ENCODE data around the gene ZNF473.

Gene ZNF473

DNA sequence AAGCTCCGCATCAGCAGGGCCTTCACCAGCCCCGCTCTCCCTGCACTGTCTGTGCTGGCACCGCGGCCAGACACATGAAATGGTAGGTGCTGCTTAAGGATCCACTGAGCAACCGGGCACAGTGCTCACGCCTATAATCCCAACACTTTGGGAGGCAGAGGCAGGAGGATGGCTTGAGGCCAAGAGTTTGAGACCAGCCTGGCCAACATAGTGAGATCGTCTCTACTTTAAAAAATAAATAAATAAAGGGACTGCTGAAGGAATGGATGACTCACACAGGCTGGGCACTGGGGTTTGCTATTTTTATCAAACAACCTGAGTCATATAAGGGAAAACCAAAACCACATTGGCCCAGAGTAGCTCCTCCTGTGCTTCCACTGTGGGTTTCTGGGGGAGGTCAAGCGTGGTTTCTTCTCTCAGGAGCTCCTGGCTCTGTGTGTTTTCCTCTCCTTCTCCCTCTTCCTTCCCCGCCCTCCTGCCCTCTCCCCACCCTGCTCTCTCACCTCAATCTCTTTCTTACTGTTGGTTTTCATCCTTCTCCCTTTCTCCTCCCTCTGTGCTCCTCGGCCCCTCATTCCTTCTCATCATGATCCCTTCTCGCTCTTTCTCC lies 21.9 kb upstream of the ZNF473 start:
- DNase-seq (ENCODE audit: low read depth in 2 of 2), result no peak

DNA sequence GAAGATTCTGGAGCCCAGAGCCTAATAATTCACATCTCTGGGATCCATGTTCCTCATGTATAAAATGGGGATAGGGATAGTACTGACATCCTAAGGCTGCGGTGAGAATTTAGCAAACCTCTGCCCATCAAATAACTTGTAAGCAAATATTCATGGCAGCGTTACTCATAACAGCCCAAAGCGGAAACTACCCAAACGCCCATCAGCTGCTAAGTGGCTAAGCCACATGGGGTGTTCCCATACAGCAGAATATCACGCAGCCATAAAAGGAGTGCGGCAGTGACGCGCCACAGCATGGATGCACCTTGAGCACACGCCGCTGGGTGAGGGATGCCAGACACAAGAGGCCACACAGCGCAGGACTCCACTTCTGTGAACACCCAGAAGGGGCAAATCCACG lies 20.4 kb upstream of the ZNF473 start:
- DNase-seq (ENCODE audit: low read depth in 2 of 2), result no peak

DNA sequence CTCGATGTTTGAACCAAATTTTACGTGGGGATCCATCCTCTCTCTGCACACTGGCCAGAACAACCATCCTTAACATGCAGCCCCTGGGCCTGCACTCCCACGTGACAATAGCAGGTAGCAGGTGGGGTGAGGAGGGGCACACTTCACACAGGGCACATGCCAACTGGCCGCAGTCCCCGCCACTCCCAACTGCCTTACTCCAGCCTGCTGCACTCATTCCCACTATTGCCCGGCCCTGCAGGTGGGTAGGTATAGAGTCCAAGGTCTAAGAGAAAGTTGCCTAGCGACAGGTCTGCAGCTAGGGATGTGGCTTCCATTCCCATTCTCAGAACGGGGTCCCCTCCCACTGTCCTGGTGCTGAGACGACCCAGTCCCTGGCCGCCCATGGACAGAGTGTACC lies 18.6 kb upstream of the ZNF473 start:
- DNase-seq (ENCODE audit: low read depth in 2 of 2), result no peak

DNA sequence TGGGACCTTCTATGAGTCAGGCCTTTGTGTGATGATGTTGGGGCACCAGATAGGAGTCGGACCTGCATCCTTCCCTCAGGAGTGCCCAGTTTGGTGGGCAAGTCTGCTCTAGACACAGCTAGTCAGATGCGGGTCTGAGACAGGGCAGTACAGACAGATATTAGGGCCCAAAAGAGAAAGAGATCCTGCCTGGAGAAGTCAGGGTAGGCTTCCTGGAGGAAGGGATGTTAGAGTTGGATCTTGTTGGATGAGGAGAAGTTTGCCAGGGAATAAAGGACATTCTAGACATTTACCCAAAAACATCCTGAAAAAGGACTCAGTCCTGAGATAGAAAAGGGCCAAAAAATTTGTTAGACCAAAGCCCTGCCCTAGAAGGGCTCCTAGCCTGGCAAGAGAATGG lies 17.9 kb upstream of the ZNF473 start:
- no peak for DNase-seq (ENCODE audit: low read depth in 2 of 2)

DNA sequence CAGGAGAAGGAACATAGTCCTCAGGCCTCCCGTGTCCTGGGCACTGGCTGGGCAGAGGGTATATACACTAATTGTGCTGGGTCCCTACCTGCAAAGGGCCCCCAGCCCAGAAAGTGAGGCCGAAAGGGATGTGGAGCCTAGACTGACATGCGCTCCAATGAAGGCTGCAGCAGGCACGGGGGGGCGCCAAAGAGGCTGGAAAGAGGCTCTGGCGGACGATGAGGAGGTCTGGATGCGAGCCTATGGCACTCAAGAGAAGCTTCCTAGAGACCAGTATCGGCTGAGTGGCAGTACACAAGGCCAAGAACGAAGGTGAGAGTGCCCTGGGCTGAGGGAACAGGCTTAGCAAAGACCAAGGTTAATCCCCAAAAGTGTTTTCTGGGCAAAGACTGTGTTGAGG lies 17.3 kb upstream of the ZNF473 start:
- no peak for DNase-seq (ENCODE audit: low read depth in 2 of 2)

DNA sequence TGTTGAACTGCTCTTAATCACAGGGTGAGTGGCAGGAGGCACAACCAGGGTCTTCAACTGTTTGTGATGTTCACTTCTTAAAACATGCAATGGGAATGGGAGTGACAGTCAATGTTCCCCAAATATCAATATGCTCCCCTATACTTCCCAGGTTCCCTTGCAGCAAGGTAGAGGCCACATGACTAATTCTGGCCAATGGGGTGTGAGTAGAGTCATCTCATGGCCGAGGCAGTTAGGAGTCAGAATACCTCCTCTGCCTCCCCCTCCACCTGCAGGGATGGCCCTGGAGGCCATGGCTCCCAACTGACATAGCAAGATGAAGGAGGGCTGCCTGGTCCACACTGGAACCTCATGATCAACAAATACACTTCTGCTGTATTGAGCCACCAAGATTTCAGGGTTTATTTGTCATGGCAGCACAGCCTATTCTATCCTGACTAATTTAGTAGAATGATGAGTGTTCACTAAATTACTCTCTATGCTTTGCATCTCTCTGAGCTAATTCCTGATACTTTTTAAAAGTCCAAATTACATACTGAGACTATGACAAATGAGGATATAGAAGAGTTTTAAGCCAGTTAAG lies 9.5 kb upstream of the ZNF473 start:
- DNase-seq (ENCODE audit: low read depth in 2 of 2), result no peak

DNA sequence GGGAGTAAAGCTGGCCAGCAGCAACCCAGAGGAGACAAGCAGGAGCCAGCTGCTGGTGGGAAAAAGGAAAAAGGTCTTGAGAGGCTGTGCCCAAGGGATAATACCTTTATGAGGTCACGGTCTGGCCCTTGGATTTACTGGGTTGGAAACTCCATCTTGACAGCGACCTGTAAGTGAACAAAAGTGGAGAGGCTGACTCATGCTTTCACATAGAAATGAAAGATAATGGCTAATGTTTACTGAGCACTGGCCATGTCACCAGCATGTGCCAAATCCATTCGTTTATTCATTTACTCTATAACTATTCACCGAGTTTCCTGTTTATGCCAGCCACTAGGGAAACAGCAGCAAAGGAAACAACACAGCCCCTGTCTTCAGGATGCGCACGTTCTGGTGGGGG lies 5.3 kb upstream of the ZNF473 start:
- no peak for DNase-seq (ENCODE audit: low read depth in 2 of 2)

DNA sequence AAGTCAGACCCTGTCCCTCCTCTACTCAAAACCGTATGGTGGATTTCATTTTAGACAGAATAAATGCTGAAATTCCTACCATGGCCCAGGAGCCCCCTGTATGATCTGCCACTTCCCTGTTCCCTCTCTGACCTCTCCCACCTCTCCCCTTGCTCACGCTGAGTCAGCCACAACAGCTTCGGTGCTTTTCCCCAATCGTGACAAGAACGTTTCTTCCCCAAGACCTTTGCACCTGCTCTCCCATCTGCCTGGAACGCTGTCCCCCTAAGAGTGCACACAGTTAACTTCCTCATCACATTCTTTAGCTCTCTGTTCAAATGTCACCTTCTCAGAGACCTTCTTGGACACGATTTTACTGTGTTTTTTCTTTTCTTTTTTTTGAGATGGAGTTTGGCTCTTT lies 3.0 kb upstream of the ZNF473 start:
- no peak for DNase-seq (ENCODE audit: low read depth in 2 of 2)

DNA sequence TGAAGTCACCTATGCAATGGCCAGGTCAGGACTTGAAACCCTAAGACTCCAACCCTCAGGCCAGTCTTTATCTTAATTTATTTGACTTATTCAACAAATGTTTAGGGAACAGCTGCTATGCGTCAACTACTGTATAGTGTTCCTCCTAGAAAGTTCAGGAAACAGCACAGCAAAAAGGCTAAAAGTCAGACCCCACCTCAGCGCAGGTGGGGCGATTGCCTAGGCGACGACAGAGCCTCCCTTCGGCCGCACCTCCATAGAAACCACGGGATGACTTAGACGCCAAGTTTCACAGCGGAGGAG lies 1.1 kb upstream of the ZNF473 start:
- no peak for DNase-seq (ENCODE audit: low read depth in 2 of 2)

DNA sequence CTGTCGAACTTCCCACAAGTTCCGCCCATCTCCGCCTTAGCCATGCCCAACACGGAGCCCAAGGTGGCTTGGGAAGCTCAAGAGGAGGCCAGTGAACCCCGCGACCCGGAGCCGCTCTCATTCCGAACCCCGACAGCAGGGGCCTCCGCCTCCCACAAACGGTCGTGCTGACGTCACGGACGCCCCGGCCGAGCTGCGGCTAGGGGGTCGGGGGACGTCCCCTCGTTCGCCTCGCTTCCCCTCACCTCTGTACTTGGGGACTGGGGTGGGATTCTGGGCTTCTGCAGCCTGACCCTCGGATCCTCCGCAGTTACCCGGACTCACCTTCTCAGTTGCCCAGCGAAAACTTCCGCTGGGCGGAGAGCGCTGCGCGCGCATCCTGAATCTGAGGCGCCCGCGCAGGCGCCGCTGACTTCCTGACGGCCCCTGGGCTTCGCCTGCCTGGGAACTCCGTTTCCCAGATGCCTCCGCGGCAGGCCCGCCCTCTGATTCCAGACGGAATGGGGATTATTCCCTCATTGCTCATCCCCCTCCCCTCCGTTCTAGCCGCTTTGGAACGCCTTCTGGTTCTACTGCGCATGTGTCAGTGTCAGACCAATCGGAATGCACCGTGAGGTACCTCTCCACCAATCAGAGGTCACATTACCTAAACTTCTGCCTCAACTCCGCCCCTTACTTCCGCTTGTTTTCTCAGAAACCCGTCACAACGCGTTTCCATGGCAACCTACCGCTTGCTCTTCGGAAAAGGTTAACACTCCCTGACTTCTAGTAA lies 597 bp upstream of the ZNF473 start, which contains the start of gene VRK3:
TSS of gene VRK3 (minus strand) at position 351 of the 772 bp plus-strand sequence. CDS start 9,210 bp downstream, outside the sequence.
- DNase-seq (ENCODE audit: low read depth in 2 of 2), result peak; percentile 95 to 98

DNA sequence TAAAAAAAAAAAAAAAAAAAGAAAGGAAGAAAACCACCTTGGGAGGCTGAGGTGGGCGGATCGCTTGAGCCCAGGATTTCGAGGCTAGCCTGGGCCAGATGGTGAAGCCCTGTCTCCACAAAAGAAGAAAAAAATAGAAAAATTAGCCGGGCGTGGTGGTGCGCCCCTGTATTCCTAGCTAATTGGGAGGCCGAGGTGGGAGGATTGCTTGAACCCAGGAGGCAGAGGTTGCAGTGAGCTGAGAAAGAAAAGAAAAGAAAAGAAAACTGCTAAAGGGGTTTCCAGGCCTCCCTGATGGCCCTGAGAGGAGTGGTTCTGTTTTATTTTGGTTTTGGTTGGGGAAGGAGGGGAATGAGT lies 723 bp downstream of the ZNF473 start:
- DNase-seq (ENCODE audit: low read depth in 2 of 2), result no peak

DNA sequence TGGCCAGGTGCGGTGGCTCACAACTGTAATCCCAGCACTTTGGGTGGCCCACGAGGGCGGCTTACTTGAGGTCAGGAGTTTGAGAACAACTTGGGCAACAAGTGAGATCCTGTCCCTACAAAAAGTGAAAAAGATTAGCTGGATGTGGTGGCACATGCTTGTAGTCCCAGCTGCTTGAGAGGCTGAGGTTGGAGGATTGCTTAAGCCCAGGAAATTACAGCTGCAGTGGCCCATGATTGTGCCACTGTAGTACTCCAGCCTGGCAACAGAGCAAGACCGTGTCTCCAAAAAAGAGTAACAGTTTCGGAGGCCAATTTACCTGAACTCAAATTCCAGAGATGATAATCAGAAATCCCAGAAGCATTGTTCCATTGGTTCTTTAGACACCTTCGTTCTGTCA lies 4.4 kb downstream of the ZNF473 start:
- no peak for DNase-seq (ENCODE audit: low read depth in 2 of 2)

DNA sequence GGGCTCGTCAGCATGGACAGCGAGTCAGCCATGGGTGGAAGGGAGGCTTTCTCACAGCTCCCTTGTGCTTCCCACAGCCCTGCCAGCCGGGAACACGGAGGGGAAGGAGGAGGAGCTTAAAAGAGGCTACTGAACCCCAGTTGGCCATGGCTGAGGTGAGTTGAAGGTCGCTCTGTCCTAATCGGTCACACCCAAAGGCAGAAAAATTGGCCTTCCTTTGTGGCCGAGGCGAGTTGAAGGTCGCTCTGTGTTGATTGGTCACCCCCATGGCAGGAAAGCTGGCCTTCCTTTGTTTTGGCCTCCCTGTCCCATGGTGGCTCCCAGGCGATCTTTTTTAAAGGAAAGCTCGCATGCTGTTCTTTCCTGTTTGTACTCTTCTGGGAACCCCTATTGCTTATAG lies 5.1 kb downstream of the ZNF473 start:
- DNase-seq (ENCODE audit: low read depth in 2 of 2), result no peak

DNA sequence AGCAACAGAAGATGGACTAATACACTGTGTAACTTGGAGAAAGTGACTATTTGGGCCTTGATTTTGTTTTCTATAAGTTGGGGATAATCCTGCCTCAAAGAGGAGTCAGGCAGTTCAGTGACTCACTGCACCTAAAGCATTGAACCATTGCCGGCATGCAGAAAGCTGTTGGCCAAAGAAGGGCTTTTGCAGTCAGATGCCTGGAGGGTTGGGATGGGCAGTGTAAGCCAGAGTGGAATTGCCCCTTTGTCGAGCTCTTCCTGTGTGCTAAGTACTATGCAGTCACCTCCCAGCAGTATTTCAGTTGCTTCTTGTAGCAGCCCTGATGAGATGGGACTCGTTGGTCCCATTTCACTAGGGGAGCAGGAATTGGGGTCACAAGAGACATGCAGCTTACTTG lies 11.1 kb downstream of the ZNF473 start:
- DNase-seq (ENCODE audit: low read depth in 2 of 2), result no peak

DNA sequence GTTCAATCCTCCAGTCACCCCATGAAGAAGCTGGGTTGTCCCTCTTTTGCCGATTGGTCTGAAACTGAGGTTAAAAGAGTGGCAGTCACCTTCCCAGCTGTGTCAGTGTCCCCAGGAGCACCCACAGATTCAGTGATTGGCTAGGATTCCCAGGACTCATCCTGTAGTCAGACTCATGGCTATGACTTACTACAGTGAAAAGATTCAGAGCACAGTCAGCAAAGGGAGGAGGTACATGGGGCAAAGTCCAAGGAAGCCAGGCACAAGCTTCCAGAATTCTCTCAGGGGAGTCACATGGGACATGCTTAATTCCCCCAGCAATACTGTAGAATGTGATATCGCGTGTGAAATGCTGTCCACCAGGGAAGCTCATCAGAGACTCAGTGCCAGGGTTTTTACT lies 14.2 kb downstream of the ZNF473 start:
- no peak for DNase-seq (ENCODE audit: low read depth in 2 of 2)

DNA sequence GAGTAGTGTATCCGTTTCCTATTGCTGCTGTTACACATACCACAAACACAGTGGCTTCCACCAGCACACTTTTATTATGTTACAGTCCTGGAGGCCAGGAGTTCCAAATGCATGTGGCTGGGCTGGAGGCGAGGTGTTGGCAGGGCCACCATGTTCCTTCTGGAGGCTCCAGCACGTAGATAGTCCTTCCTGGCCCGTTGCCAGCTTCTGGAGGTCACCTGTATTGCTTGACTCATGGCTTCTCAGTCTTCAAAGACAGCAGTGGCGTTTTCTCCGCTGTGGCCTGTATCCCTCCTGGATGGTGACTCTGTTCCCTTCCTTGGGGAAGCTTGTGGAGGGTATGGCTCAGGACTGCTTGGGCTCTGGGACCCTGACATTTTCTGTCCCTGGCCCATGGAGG lies 15.2 kb downstream of the ZNF473 start:
- DNase-seq (ENCODE audit: low read depth in 2 of 2), result no peak

DNA sequence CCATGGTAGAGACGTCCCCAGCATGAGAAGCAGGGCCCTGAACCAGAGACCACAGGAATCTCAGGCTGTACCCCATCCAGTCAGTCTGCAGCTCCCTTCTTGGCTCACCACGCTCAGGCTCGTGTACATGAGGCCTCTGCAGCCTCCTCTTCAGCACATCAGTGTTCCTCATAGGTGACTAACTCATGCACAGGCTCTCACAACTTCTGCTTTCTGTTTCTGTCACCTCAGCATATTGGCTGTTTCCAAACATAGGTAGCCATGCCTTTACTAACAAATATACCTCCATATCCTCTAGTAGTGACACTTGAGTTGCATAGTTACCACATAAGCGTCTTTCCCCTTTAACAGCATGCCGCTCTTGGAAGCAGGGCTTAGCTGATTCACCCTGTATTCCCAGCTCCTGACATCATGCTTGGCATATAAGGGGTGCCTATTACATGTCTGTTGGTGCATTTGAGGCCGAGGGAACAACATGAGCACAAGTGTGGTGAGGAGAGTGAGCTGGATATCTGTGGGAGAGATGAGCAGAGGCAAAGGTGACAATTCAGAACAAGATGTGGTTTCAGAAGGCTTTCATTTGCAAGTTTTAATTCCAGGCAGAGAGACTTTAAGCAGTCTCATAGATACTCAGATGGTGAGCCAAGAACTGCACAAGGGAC lies 16.7 kb downstream of the ZNF473 start:
- no peak for DNase-seq (ENCODE audit: low read depth in 2 of 2)

DNA sequence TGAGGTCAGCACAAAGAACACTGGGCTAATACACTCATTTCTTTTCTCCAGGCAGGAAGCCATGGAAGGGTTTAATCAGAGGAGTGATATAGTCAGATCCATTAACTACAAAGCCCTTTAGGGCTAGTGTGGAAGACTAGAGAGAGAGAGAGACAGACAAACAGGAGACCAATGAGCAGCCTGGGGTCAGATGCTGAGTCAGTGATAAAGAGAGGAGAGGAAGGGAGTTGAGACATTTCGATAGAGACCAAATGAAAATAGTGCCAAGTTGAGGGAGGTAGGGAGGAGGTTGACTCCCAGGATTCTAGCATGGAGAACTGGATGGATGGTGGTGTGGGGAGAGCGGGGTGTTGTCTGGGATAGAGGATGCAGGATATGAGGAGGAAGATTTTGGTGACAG lies 18.2 kb downstream of the ZNF473 start:
- no peak for DNase-seq (ENCODE audit: low read depth in 2 of 2)

DNA sequence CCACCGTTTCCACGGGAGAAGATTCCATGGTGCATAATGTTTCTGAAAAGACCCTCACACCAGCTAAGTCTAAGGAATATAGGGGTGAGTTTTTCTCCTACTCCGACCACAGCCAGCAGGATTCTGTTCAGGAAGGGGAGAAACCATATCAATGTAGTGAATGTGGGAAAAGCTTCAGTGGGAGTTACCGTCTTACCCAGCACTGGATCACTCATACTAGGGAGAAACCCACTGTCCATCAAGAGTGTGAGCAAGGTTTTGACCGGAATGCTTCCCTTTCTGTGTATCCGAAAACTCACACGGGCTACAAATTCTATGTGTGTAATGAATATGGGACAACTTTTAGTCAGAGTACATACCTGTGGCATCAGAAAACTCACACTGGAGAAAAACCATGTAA lies 19.1 kb downstream of the ZNF473 start:
- DNase-seq (ENCODE audit: low read depth in 2 of 2), result no peak

DNA sequence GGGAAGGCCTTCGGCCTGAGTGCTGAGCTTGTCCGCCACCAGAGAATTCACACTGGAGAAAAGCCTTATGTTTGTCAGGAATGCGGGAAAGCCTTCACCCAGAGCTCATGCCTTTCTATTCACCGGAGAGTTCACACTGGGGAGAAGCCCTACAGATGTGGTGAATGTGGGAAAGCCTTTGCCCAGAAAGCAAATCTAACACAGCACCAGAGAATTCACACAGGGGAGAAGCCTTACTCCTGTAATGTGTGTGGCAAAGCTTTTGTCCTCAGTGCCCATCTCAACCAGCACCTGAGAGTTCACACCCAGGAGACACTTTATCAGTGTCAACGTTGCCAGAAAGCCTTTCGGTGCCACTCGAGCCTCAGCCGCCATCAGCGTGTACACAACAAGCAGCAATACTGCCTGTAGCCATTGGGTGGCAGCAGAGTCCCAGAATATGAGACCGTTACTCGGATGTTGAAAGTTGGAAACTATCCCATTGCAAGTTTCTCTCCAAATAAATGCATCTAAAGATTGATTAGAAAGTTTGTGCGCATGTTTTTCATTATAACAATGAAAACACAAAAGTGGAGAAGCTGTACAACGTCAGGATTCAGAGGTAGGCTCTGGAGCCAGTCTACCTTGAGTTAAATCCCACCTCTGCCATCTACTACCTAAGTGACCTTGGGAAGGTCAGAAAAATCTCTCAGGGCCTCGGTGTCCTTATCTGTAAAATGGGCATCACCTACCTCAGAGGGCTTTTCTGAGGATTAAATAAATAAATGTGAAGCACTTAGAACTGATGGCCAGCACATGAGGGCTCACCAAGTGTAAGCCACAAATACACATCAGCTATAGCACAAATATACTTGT lies 21.1 kb downstream of the ZNF473 start:
- peak in 1 of 2 donors; percentile 37 for DNase-seq (ENCODE audit: low read depth in 2 of 2)

DNA sequence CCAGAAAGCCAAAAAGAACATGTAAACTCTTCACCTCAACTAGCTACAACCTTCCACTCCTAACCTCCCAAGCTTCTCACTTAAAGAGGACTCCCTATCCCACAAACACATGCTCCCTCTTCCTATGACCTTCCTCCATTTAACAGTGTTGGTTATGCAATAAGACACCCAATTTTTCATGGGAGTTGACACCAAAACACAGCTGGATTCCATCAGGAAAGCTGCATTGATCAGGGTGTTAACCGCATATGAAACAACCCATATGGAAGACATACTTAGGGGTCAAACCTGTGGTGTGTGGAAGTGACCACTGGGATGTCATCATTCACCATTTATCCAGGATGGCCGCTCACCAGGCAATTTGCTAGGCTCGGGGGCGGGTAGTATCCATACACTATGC lies 21.9 kb downstream of the ZNF473 start:
- no peak for DNase-seq (ENCODE audit: low read depth in 2 of 2)

Measured in stimulated activated CD4-positive, alpha-beta T cell treated with anti-CD3 and anti-CD28 coated beads, Interleukin-15, amount 100 ng/mL, for 48 hours (primary cell).